GM12878 (cell line): Measurements from ENCODE around the gene MT1B. TPM values are rescaled to one million over a fixed set of nuclear protein-coding genes. Genes with fewer than 3 reads are reported as not detected.

Source experiments
- ATAC-seq: fragments of 200-7000 bp; cut with Tn5 transposase; 3 replicates; pipeline ENCODE4 v1.9.1; 2020; ENCODE audit warnings: mild to moderate bottlenecking, moderate library complexity
- BruUV-seq: library from RNA; stranded (reverse); fragments of 400-500 nt; replicated peaks from 2 replicates; lab custom pipeline; 2021; lab: Mats Ljungman, UMichigan
- CTCF ChIA-PET: fragments of 300-600 bp; sonication (Branson Sonifier 250); formaldehyde crosslinking; extraction: SDS; loops from one replicate; lab custom pipeline; 2021; ENCODE audit warnings: inconsistent platforms; lab: Yijun Ruan, JAX
- POLR2A ChIA-PET: fragments of 350-600 bp; formaldehyde crosslinking; extraction: SDS; loops from one replicate; lab custom pipeline; 2021; ENCODE audit warnings: inconsistent platforms; lab: Charles Lee
- RAD21 ChIA-PET: fragments of 300-600 bp; sonication (Branson Sonifier 250); formaldehyde crosslinking; loops from one replicate; lab custom pipeline; 2023; ENCODE audit warnings: antibody characterized with exemption; ENCODE audit not compliant: unreplicated experiment; lab: Charles Lee
- SMC1A ChIA-PET: fragments of 300-600 bp; sonication (Branson Sonifier 250); formaldehyde crosslinking; loops from one replicate; lab custom pipeline; 2023; ENCODE audit not compliant: unreplicated experiment, uncharacterized antibody; lab: Charles Lee
- DNase-seq: peaks from one replicate; pipeline ENCODE4 v3.0.0-alpha.2; 2011; ENCODE audit warnings: low read depth, low spot score
- FAIRE-seq: peaks from 3 replicates; lab custom pipeline; 2011; peaks lifted over from hg19 to GRCh38; lab: Jason Lieb, UNC
- H2AFZ ChIP-seq: 2 replicates; pipeline ENCODE4 v1.6.0; 2011; ENCODE audit warnings: low read depth, low read length, control low read depth; ENCODE audit not compliant: control insufficient read depth
- H3K27ac ChIP-seq: 2 replicates; pipeline ENCODE4 v1.5.1; 2011; ENCODE audit warnings: control low read depth; ENCODE audit not compliant: control insufficient read depth, insufficient read depth
- H3K27me3 ChIP-seq, 2 experiments: replicated peaks in 1 of 2; 2 replicates each; pipeline versions ENCODE4 v1.6.0 to v1.6.1; 2011; ENCODE audit warnings: low read length in 1 of 2; ENCODE audit not compliant: control insufficient read depth in 2 of 2, insufficient read depth in 2 of 2
- H3K36me3 ChIP-seq, 2 experiments: 2 replicates each; pipeline ENCODE4 v1.5.1; 2011; ENCODE audit warnings: low read length in 1 of 2; ENCODE audit not compliant: control insufficient read depth in 2 of 2, insufficient read depth in 2 of 2
- H3K4me1 ChIP-seq: 2 replicates; pipeline ENCODE4 v1.6.1; 2011; ENCODE audit warnings: mild to moderate bottlenecking, low read length, moderate library complexity, mixed read lengths; ENCODE audit not compliant: control insufficient read depth, insufficient read depth
- H3K4me2 ChIP-seq: 2 replicates; pipeline ENCODE4 v1.6.0; 2011; ENCODE audit warnings: control low read depth; ENCODE audit not compliant: control insufficient read depth, insufficient read depth
- H3K4me3 ChIP-seq: fragments of 200-600 bp; sonication (generic); 2 replicates; pipeline ENCODE4 v1.5.1; 2016
- H3K79me2 ChIP-seq: 2 replicates; pipeline ENCODE4 v1.6.0; 2011; ENCODE audit warnings: low read length; ENCODE audit not compliant: control insufficient read depth, insufficient read depth
- H3K9ac ChIP-seq: 2 replicates; pipeline ENCODE4 v1.8.0; 2011; ENCODE audit warnings: low read length, control low read depth, mixed read lengths; ENCODE audit not compliant: control insufficient read depth, insufficient read depth
- H3K9me3 ChIP-seq: replicated peaks from 3 replicates; pipeline ENCODE4 v1.5.1; 2011; ENCODE audit warnings: mild to moderate bottlenecking, low read length; ENCODE audit not compliant: control insufficient read depth, insufficient read depth
- H4K20me1 ChIP-seq: 2 replicates; pipeline ENCODE4 v1.6.0; 2011; ENCODE audit not compliant: control insufficient read depth, insufficient read depth
- CBFB ChIP-seq: IDR thresholded peaks from 2 replicates; pipeline ENCODE4 v1.6.1; 2016; ENCODE audit warnings: antibody characterized with exemption, low read depth
- CBX5 ChIP-seq: sonication (generic); IDR thresholded peaks from 2 replicates; pipeline ENCODE4 v1.6.1; 2016; ENCODE audit warnings: low read depth, moderate library complexity, mild to moderate bottlenecking, inconsistent platforms
- CHD2 ChIP-seq: IDR thresholded peaks from 2 replicates; pipeline ENCODE4 v1.6.1; 2011; ENCODE audit warnings: low read depth, low read length, improper control_type of control experiment, borderline replicate concordance
- ELK1 ChIP-seq: IDR thresholded peaks from 2 replicates; pipeline ENCODE4 v1.6.1; 2012; ENCODE audit warnings: low read depth, low read length, improper control_type of control experiment
- MEF2A ChIP-seq: IDR thresholded peaks from 2 replicates; pipeline ENCODE4 v1.6.1; 2011; ENCODE audit warnings: low read depth, mild to moderate bottlenecking, low read length, moderate library complexity; ENCODE audit not compliant: insufficient read depth
- NFYA ChIP-seq: IDR thresholded peaks from 2 replicates; pipeline ENCODE4 v1.6.1; 2011; ENCODE audit warnings: low read depth, mild to moderate bottlenecking, low read length, improper control_type of control experiment, borderline replicate concordance
- PAX8 ChIP-seq: fragments of 450-650 bp; IDR thresholded peaks from 2 replicates; pipeline ENCODE4 v1.6.1; 2017; ENCODE audit warnings: mild to moderate bottlenecking, moderate library complexity
- POLR2AphosphoS2 ChIP-seq: IDR thresholded peaks from 2 replicates; pipeline ENCODE4 v1.6.1; 2011; ENCODE audit warnings: low read depth, mild to moderate bottlenecking, low read length, improper control_type of control experiment, moderate library complexity
- RBBP5 ChIP-seq: fragments of 200-600 bp; sonication (generic); conservative IDR thresholded peaks from 2 replicates; pipeline ENCODE4 v1.6.1; 2016
- SMARCA5 ChIP-seq: fragments of 450-650 bp; IDR thresholded peaks from 2 replicates; pipeline ENCODE4 v1.6.1; 2017; ENCODE audit warnings: mild to moderate bottlenecking
- ZNF207 ChIP-seq: fragments of 450-650 bp; IDR thresholded peaks from 2 replicates; pipeline ENCODE4 v1.6.1; 2014; ENCODE audit warnings: antibody characterized with exemption, mild to moderate bottlenecking, borderline replicate concordance
- in situ Hi-C: fragments of 300-500 bp; cut with MboI; formaldehyde crosslinking; loops from 9 replicates; pipeline ENCODE4 v1.14.3; 2018; ENCODE audit warnings: mixed read lengths
- intact Hi-C: fragments of 100-400 bp; cut with micrococcal nuclease; formaldehyde crosslinking; loops from one replicate; pipeline ENCODE4 v1.14.2; 2022; ENCODE audit not compliant: unreplicated experiment
- polyA plus RNA-seq, 11 experiments: library from polyadenylated mRNA; depleted of rRNA in 4 of 11; unstranded in 6 of 11; stranded (reverse) in 5 of 11; fragments of >200 nt; fragmentation: Nextera tagmentation in 4 of 11; fragmentation: Illumina TruSeq in 1 of 11; extraction: Ambion mirVana in 4 of 11; extraction: Trizol in 1 of 11; gene quantifications; 1 replicate in 1 of 11; 2 replicates in 10 of 11; pipeline versions ENCODE4 v1.2.1 to v1.2.3, GENCODE V29; 2011 to 2016; ENCODE audit warnings: inconsistent platforms in 2 of 11, missing spikeins in 2 of 11, low read depth in 1 of 11
- total RNA-seq, 4 experiments: library from RNA; depleted of rRNA in 3 of 4; stranded (reverse); fragments of >200 nt in 3 of 4; fragmentation: Illumina TruSeq in 1 of 4; extraction: Trizol in 1 of 4; gene quantifications; 2 replicates each; pipeline versions ENCODE4 v1.2.1 to v1.2.3, GENCODE V29; 2013 to 2021
- TF ChIP-seq, protein P1 (sequence below): fragments of 450-650 bp; formaldehyde crosslinking; IDR thresholded peaks from 2 replicates; pipeline ENCODE4 v1.5.0; 2022; ENCODE audit warnings: mild to moderate bottlenecking, missing genetic modification characterization
- TF ChIP-seq, protein P2 (sequence below): fragments of 450-650 bp; IDR thresholded peaks from 2 replicates; pipeline ENCODE4 v1.6.1; 2018; ENCODE audit warnings: borderline replicate concordance, mild to moderate bottlenecking; ENCODE audit not compliant: partially characterized antibody

Gene MT1B
- total and polyA plus RNA-seq, 10 of the 15 experiments (the other 5 are each of a cell fraction or from before 2014, with no cell fraction given) = not detected

- no peak for TF ChIP-seq NFYA
- no peak for TF ChIP-seq MEF2A
- TF ChIP-seq, protein P1, sequence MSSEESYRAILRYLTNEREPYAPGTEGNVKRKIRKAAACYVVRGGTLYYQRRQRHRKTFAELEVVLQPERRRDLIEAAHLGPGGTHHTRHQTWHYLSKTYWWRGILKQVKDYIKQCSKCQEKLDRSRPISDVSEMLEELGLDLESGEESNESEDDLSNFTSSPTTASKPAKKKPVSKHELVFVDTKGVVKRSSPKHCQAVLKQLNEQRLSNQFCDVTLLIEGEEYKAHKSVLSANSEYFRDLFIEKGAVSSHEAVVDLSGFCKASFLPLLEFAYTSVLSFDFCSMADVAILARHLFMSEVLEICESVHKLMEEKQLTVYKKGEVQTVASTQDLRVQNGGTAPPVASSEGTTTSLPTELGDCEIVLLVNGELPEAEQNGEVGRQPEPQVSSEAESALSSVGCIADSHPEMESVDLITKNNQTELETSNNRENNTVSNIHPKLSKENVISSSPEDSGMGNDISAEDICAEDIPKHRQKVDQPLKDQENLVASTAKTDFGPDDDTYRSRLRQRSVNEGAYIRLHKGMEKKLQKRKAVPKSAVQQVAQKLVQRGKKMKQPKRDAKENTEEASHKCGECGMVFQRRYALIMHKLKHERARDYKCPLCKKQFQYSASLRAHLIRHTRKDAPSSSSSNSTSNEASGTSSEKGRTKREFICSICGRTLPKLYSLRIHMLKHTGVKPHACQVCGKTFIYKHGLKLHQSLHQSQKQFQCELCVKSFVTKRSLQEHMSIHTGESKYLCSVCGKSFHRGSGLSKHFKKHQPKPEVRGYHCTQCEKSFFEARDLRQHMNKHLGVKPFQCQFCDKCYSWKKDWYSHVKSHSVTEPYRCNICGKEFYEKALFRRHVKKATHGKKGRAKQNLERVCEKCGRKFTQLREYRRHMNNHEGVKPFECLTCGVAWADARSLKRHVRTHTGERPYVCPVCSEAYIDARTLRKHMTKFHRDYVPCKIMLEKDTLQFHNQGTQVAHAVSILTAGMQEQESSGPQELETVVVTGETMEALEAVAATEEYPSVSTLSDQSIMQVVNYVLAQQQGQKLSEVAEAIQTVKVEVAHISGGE (CRISPR knock-in tag) = no peak
- no peak for TF ChIP-seq CHD2
- no peak for TF ChIP-seq ZNF207
- no peak for TF ChIP-seq CBFB
- TF ChIP-seq PAX8 = no peak
- TF ChIP-seq, protein P2, sequence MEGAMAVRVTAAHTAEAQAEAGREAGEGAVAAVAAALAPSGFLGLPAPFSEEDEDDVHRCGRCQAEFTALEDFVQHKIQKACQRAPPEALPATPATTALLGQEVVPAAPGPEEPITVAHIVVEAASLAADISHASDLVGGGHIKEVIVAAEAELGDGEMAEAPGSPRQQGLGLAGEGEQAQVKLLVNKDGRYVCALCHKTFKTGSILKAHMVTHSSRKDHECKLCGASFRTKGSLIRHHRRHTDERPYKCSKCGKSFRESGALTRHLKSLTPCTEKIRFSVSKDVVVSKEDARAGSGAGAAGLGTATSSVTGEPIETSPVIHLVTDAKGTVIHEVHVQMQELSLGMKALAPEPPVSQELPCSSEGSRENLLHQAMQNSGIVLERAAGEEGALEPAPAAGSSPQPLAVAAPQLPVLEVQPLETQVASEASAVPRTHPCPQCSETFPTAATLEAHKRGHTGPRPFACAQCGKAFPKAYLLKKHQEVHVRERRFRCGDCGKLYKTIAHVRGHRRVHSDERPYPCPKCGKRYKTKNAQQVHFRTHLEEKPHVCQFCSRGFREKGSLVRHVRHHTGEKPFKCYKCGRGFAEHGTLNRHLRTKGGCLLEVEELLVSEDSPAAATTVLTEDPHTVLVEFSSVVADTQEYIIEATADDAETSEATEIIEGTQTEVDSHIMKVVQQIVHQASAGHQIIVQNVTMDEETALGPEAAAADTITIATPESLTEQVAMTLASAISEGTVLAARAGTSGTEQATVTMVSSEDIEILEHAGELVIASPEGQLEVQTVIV = no peak
- no peak for TF ChIP-seq SMARCA5
- no peak for TF ChIP-seq POLR2AphosphoS2
- no peak for TF ChIP-seq CBX5
- TF ChIP-seq ELK1 = no peak
- no peak for TF ChIP-seq RBBP5
- Histone ChIP-seq H4K20me1 (no peaks in the 10 kb centered on the region), H3K4me2 (no peak overlapping the region), H3K4me3 (no peak overlapping the region), H3K27me3 (peaks cover 0 to 5% of the 10 kb centered on the region in 2 experiments; a peak in 2 of 4 replicates), H3K36me3 (no peaks in the 10 kb centered on the region), H3K79me2 (no peaks in the 10 kb centered on the region), H3K9ac (no peak overlapping the region), H3K4me1 (peaks cover 26% of the 10 kb centered on the region), H2AFZ (no peak overlapping the region), H3K9me3 (no peaks in the 10 kb centered on the region), H3K27ac (no peak overlapping the region)
- ATAC-seq = no peak
- no peak for DNase-seq
- BruUV-seq = no TSS peak
- FAIRE-seq = no peak
- ChIA-PET RAD21 (interaction anchor here (3.1 kb wide), 1 partner anchor 88 kb away, joined by 17 read pairs; no protein-coding TSS in a partner anchor), POLR2A (interaction anchor here (0.6 kb wide), 1 partner anchor 849 kb away, joined by 3 read pairs; the partner anchor contains the start of gene POLR2C), SMC1A (interaction anchor here (1.2 to 3.4 kb wide), 4 partner anchors 9 to 88 kb away, joined by 5 to 13 read pairs (median 6); no protein-coding TSS in a partner anchor), CTCF (interaction anchor here (3.5 kb wide), 1 partner anchor 13 kb away, joined by 20 read pairs; no protein-coding TSS in a partner anchor)
- intact Hi-C loops = no loop called here
- in situ Hi-C loops = no loop called here
These were observed 38.0 kb upstream of the MT1B start for GRCh38 chr16:56613706-56614105.
